Neural progenitor cell (in vitro differentiated cells): ENCODE data around the gene TMEM63C. TPM values are rescaled to one million over a fixed set of nuclear protein-coding genes. Genes with fewer than 3 reads are reported as not detected.

Source experiments
- DNase-seq: peaks from one replicate; pipeline ENCODE4 v3.0.0-alpha.2; 2016; ENCODE audit warnings: low spot score
- H2AFZ ChIP-seq: fragments of 200-600 bp; sonication (generic); replicated peaks from 2 replicates; pipeline ENCODE4 v1.6.1; 2016; ENCODE audit warnings: antibody characterized with exemption
- H3F3A ChIP-seq: fragments of 200-600 bp; sonication (generic); 2 replicates; pipeline ENCODE4 v1.6.1; 2016; ENCODE audit warnings: antibody characterized with exemption, low read depth
- H3K27ac ChIP-seq: fragments of 200-600 bp; sonication (generic); 2 replicates; pipeline ENCODE4 v1.5.1; 2016; ENCODE audit warnings: mild to moderate bottlenecking
- H3K27me3 ChIP-seq: fragments of 200-600 bp; sonication (generic); 2 replicates; pipeline ENCODE4 v1.6.1; 2016; ENCODE audit warnings: mild to moderate bottlenecking, moderate library complexity
- H3K36me3 ChIP-seq: fragments of 200-600 bp; sonication (generic); 2 replicates; pipeline ENCODE4 v1.5.1; 2016
- H3K4me1 ChIP-seq: fragments of 200-600 bp; sonication (generic); 2 replicates; pipeline ENCODE4 v1.6.1; 2016; ENCODE audit warnings: mixed run types
- H3K4me2 ChIP-seq: fragments of 200-600 bp; sonication (generic); 2 replicates; pipeline ENCODE4 v1.6.1; 2016
- H3K4me3 ChIP-seq: fragments of 200-600 bp; sonication (generic); 2 replicates; pipeline ENCODE4 v1.5.1; 2016
- H3K79me2 ChIP-seq: fragments of 200-600 bp; sonication (generic); 2 replicates; pipeline ENCODE4 v1.6.1; 2016; ENCODE audit warnings: low read depth
- H3K9ac ChIP-seq: fragments of 200-600 bp; sonication (generic); 2 replicates; pipeline ENCODE4 v1.6.1; 2016
- H3K9me3 ChIP-seq: fragments of 200-600 bp; sonication (generic); 2 replicates; pipeline ENCODE4 v1.5.1; 2016; ENCODE audit warnings: low read depth
- H4K20me1 ChIP-seq: fragments of 200-600 bp; sonication (generic); 2 replicates; pipeline ENCODE4 v1.6.1; 2016; ENCODE audit warnings: low read depth
- H3K27ac Mint-ChIP-seq: 3 replicates; pipeline ENCODE4 v1.8.0; 2021; ENCODE audit warnings: mixed read lengths
- H3K27me3 Mint-ChIP-seq: 2 replicates; pipeline ENCODE4 v1.8.0; 2022; ENCODE audit warnings: low read depth, mild to moderate bottlenecking, inconsistent platforms, moderate library complexity, mixed read lengths; ENCODE audit not compliant: insufficient read depth
- H3K36me3 Mint-ChIP-seq: 3 replicates; pipeline ENCODE4 v1.8.0; 2021; ENCODE audit warnings: mixed read lengths
- H3K4me1 Mint-ChIP-seq: 3 replicates; pipeline ENCODE4 v1.8.0; 2021; ENCODE audit warnings: mixed read lengths
- H3K4me3 Mint-ChIP-seq: 3 replicates; pipeline ENCODE4 v1.8.0; 2021; ENCODE audit warnings: mild to moderate bottlenecking, moderate library complexity, mixed read lengths
- H3K9me3 Mint-ChIP-seq: 3 replicates; pipeline ENCODE4 v1.8.0; 2020; ENCODE audit warnings: mixed read lengths
- EZH2 ChIP-seq: fragments of 200-600 bp; sonication (generic); IDR thresholded peaks from 2 replicates; pipeline ENCODE4 v1.6.1; 2017; ENCODE audit warnings: antibody characterized with exemption, mild to moderate bottlenecking, moderate library complexity
- EZH2phosphoT487 ChIP-seq: fragments of 200-600 bp; sonication (generic); IDR thresholded peaks from 2 replicates; pipeline ENCODE4 v1.6.1; 2017; ENCODE audit warnings: antibody characterized with exemption
- total RNA-seq: library from RNA; depleted of rRNA; stranded (reverse); fragments of >200 nt; gene quantifications from 2 replicates; pipeline ENCODE4 v1.2.3, GENCODE V29; 2015; ENCODE audit warnings: low replicate concordance
- TF ChIP-seq, protein P1 (sequence below): fragments of 200-600 bp; sonication (generic); IDR thresholded peaks from 2 replicates; pipeline ENCODE4 v1.5.1; 2017; ENCODE audit warnings: antibody characterized with exemption, mild to moderate bottlenecking

TMEM63C gene
- total RNA-seq, 1 donor from 2014 or later = 1.5 TPM

DNA sequence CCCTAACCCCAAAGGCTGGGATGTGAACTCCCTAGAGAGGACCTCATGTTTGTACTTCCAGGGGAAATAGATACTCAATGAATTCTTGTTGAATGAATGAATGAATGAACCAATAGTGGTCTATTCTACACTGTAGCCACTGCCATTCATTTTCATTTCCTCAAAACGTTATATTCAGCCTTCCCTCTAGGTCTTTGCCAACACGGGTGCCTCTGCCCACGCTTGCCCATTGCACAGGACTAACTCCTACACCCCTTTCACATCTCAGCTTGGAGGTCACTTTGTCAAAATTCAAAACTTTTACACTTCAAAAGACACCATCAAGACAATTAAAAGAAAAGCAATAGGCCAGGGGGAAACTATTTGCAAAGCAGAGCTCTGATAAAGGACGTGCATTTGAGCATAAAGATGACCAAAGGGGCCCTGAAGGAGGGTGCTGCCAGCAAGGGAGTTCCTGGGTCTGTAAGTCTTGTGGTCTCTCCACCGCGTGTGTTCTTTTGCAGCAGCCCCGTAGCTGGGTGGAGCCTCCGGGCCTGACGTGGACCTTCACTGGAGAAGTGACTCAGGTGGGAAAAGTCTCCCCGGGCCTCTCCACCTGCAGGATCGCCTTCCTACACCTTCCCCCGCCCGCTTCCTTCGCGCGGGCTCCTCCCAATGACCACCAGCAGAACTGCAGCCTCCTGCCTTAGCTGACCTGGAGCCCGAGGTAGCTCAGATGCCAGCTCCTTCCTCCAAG lies 31.5 kb downstream of the TMEM63C start:
- no peak overlapping the region for H3K27ac ChIP-seq
- H3K9ac ChIP-seq = no peak overlapping the region
- no peaks in the 10 kb centered on the region for H3K27me3 ChIP-seq
- Mint-ChIP-seq H3K4me3 (peak overlapping the region; percentile 31), H3K27ac (no peak overlapping the region), H3K4me1 (peaks cover 13% of the 10 kb centered on the region), H3K9me3 (no peaks in the 10 kb centered on the region), H3K36me3 (no peaks in the 10 kb centered on the region), H3K27me3 (peaks cover 28% of the 10 kb centered on the region)
- peaks cover 25% of the 10 kb centered on the region for H4K20me1 ChIP-seq
- H3K4me3 ChIP-seq = no peak overlapping the region
- peak; percentile 80 for DNase-seq
- no peaks in the 10 kb centered on the region for H3K4me1 ChIP-seq
- H3K79me2 ChIP-seq = no peaks in the 10 kb centered on the region
- H3K9me3 ChIP-seq = no peaks in the 10 kb centered on the region
- TF ChIP-seq, protein P1, sequence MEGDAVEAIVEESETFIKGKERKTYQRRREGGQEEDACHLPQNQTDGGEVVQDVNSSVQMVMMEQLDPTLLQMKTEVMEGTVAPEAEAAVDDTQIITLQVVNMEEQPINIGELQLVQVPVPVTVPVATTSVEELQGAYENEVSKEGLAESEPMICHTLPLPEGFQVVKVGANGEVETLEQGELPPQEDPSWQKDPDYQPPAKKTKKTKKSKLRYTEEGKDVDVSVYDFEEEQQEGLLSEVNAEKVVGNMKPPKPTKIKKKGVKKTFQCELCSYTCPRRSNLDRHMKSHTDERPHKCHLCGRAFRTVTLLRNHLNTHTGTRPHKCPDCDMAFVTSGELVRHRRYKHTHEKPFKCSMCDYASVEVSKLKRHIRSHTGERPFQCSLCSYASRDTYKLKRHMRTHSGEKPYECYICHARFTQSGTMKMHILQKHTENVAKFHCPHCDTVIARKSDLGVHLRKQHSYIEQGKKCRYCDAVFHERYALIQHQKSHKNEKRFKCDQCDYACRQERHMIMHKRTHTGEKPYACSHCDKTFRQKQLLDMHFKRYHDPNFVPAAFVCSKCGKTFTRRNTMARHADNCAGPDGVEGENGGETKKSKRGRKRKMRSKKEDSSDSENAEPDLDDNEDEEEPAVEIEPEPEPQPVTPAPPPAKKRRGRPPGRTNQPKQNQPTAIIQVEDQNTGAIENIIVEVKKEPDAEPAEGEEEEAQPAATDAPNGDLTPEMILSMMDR = peak; percentile 74
- TF ChIP-seq EZH2phosphoT487 (no peak), EZH2 (no peak)
- H2AFZ ChIP-seq = no peak overlapping the region
- no peak overlapping the region for H3K4me2 ChIP-seq
- H3K36me3 ChIP-seq = no peaks in the 10 kb centered on the region
- peaks cover 5% of the 10 kb centered on the region for H3F3A ChIP-seq

DNA sequence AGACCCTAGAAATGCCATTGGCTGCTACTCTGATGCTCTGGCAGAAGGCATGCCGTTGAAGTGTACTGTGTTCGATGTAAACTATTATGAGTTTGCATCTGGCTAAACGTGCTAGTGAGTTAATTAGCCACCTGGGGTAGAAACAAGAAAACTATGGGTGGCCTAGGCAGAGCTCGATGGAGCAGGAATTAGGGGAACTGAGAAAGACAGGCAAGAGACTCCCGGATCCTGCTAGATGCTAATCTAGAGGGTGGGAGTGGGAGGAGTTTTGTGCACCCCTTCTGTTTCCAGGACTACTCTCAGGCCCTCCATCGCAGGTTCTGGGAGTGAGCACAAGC lies 32.0 kb downstream of the TMEM63C start:
- Histone ChIP-seq H3K79me2 (no peaks in the 10 kb centered on the region), H3K27me3 (no peaks in the 10 kb centered on the region), H3K4me2 (no peak overlapping the region), H3K27ac (no peak overlapping the region), H3K4me1 (no peaks in the 10 kb centered on the region), H2AFZ (no peak overlapping the region), H3K36me3 (no peaks in the 10 kb centered on the region), H3F3A (no peaks in the 10 kb centered on the region), H4K20me1 (peaks cover 20% of the 10 kb centered on the region), H3K9ac (no peak overlapping the region), H3K9me3 (no peaks in the 10 kb centered on the region), H3K4me3 (no peak overlapping the region)
- Mint-ChIP-seq H3K27me3 (peaks cover 26% of the 10 kb centered on the region), H3K36me3 (no peaks in the 10 kb centered on the region), H3K27ac (no peak overlapping the region), H3K4me3 (peak overlapping the region; percentile 31), H3K4me1 (peaks cover 9% of the 10 kb centered on the region), H3K9me3 (no peaks in the 10 kb centered on the region)
- no peak for TF ChIP-seq EZH2
- TF ChIP-seq, protein P1 = no peak
- no peak for TF ChIP-seq EZH2phosphoT487
- no peak for DNase-seq

DNA sequence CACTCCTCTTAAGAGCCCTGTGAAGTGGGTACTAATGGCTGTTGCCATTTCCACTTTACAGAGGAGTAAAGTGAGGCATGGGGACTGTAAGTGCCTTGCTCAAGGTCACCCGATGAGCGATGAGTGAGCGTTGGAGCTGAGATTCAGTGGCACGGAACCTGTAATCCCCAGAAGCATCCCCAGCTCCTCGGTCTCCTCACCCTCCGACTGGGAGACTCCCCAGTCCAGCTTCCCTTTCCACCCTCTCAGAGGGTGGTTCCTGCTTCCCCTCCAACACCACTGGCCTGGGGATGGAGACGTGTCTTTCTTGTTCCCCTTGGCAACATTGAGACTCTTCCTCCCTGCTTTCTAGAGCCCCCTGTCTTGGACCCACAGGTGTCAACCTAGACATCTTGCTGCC lies 32.6 kb downstream of the TMEM63C start:
- no peaks in the 10 kb centered on the region for H3K27me3 ChIP-seq
- no peaks in the 10 kb centered on the region for H3K4me1 ChIP-seq
- H3K4me2 ChIP-seq = no peak overlapping the region
- TF ChIP-seq EZH2phosphoT487 (no peak), EZH2 (no peak)
- TF ChIP-seq, protein P1 = no peak
- H3K4me3 ChIP-seq = no peak overlapping the region
- H3K9ac ChIP-seq = no peak overlapping the region
- no peak overlapping the region for H2AFZ ChIP-seq
- Mint-ChIP-seq H3K9me3 (no peaks in the 10 kb centered on the region), H3K4me1 (peaks cover 6% of the 10 kb centered on the region), H3K27ac (no peak overlapping the region), H3K4me3 (no peak overlapping the region), H3K36me3 (no peaks in the 10 kb centered on the region), H3K27me3 (peaks cover 21% of the 10 kb centered on the region)
- H3K9me3 ChIP-seq = no peaks in the 10 kb centered on the region
- no peaks in the 10 kb centered on the region for H3F3A ChIP-seq
- no peaks in the 10 kb centered on the region for H3K36me3 ChIP-seq
- peaks cover 15% of the 10 kb centered on the region for H4K20me1 ChIP-seq
- no peak overlapping the region for H3K27ac ChIP-seq
- no peaks in the 10 kb centered on the region for H3K79me2 ChIP-seq
- DNase-seq = no peak
